Measurements from ENCODE around the gene PLPP1.

PLPP1 gene

DNA sequence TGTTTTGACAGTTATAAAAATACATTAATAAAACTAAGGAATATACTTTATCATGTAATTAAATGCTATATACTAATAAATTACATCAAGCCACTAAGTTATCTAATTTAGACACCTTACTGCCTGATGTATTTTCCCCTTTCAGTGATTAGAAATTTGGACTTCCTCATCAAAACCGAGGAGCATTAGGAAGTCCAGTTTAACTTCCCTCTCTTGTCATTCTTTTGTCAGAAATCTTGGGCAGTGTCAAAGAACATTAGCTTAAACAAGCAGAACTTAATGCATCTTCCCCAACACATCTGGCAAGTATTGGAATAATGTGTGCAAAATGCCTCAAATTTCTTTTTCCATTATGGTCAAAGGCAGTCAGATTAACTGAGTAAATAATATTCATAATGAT lies 81.6 kb downstream of the PLPP1 start:
- in situ Hi-C loops (cut with HindIII; ENCODE audit: low sequenced_read_pairs) = no loop called here

DNA sequence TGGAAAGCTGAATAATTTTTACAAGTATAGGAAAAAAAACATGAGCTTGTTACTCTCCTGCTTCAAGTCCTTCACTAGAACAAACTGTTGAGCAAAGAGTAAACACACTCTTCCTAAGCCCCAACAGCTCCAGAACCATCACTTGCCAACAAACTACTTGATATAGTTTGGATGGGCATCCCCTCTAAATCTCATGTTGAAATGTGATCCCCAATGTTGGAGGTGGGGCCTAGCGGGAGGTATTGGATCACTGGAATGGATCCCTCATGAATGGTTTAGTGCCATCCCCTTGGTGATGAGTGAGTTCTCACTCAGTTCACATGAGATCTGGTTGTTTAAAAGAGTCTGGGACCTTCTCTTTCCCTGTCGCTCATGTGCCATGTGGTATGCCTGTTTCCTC lies 82.8 kb downstream of the PLPP1 start:
- in situ Hi-C loops (cut with HindIII; ENCODE audit: low sequenced_read_pairs) = no loop called here

DNA sequence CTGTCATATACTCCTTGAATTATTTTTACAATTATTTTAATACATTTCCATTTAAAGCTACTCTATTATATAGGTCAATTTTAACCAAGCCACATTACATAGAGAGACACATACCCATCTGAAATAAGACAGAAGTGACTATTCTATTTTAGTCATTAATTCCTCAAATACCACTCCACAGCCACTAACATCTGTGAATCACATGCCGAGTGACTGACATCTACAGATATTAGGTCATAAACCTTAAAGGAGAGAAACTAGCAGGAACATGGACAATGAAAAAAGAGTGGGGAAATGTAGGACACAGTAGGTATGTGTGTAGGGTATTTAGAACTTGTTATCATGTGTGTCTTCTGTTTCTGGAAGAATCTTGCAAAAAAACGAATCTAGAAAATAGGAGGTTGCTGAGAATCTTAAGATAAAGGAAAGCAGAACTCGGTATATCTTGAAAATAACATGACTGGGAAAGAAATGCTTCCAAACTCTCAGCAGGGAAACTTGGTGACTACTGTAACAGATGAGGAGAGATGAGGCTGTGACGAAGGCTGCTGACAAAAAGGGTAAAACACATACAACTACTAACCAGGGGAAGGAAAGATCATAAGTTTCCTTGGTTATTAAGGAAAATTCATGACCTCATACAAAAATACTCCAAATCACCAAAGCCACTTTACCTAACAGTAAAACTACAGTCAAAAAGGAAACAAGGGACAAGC lies 84.6 kb downstream of the PLPP1 start:
- in situ Hi-C loops (cut with HindIII; ENCODE audit: low sequenced_read_pairs) = no loop called here

DNA sequence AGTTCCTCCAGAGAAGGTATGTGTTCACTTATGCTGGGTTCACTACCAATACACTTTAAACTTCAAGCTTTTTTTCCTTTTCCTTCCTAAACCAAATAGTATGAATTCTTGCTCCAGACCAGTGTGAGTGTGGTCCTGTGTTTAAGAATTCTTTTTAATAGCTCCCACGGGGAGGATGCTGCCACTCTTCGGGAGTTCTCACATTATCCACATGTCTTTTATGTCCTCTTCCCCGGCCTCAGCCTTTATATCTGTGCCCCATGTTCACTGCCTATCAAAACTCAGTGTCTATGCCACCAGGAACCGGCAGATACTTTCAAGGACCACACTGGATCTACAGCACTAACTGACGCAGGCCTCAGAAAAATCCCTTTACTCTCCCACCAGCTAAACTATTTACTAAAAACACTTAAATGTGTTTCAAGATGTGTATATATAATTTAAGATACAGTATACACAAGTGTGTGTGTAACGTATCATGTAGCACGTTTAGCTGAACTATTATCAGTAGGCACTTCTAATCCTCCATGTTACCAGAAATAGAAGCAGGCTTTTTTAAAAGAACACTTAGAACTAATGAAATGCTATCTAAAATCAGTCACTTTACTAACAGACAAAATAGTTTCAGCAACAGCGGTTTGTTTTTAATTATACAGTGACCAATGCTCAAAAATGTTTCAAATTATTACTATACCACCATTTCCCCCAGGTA lies 88.0 kb downstream of the PLPP1 start:
- in situ Hi-C loops (cut with HindIII; ENCODE audit: low sequenced_read_pairs) = no loop called here

DNA sequence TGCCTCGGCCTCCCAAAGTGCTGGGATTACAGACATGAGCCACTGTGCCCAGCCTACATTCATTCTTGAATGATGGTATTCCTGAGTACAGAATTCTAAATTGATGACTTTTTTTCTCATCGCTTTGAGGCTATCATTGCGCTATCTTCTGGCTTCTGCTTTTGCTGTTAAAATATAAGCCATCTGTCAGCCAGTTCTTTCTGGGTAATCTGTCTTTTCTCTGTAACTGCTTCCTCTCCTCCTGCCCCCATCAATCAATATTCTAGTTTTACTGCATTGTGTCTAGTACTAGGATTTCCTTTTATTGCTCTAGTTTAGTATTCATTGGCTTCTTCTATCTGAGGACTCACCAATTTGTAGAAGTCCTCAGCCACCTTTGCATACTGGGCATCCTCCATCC lies 89.0 kb downstream of the PLPP1 start:
- in situ Hi-C loops (cut with HindIII; ENCODE audit: low sequenced_read_pairs) = no loop called here

DNA sequence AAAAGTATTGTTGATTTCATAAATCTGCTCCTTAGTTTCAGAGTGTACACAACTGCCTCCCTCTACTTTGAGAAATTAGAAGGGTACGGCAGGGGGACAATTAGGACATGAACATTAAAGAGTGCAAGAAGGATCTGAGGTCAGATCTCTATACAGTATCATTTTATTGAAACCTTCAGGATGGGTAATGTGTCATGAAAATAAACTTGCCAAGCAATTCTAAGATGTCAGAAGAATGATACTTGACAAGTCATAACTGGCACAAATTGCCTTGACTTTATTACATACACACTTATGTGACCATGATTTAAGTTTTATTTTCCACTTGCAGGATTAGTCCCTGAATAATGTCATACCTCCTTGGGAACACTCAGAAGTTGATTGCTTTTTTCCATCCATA lies 92.8 kb downstream of the PLPP1 start:
- in situ Hi-C loops (cut with HindIII; ENCODE audit: low sequenced_read_pairs) = no loop called here

DNA sequence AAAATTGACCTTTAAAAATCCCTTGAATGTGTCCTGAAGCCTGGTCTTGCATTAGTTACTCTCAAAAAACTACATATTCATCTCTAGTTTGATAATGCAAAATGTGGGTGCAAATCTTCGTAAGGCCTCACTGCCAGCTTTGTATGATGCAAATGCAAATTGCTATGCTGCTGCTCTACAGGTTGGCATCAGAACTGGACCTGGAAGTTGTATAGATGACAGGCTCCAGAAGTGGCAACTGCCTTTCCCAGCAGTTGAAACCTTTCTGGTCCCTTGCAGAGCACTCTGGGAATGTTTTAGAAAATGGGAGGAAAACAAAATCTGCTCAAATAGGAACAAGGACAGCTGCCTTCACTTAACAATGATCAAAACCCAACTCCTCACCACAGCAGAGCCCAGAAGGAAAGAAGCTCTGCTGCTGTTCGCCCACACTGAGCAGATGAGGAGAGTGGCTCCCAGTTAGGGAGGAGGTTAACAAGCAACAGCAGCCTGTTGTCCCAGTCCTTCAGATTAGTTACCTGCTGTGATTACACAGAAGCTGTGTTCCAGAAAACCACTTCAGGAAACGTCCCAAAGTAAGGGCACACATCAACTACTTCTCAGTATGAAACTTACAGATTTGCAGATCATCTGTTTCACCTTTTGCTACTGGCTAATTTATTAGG lies 93.5 kb downstream of the PLPP1 start:
- in situ Hi-C loops (cut with HindIII; ENCODE audit: low sequenced_read_pairs) = no loop called here

DNA sequence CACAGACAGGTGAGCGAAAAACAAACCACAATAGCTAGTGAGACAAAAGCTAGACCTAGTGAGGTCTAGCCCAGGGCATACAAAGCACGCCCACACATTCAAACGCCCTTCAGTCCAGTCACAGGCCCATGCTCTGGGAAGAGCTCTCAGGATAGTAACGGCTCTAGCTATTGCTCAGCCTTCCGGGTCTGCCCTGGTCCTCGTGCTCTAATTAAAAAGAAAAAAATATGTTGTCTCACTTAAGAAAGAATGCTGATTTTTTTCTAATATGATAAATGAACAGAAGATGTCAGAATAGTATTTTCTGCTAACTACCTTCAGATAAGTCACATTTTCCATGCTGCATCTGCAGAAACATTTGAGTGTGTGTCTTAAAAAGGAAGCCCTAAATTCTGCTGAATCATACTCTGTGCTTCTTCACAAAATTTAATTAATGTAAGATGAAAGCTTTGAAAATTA lies 94.5 kb downstream of the PLPP1 start:
- in situ Hi-C loops (cut with HindIII; ENCODE audit: low sequenced_read_pairs) = no loop called here

DNA sequence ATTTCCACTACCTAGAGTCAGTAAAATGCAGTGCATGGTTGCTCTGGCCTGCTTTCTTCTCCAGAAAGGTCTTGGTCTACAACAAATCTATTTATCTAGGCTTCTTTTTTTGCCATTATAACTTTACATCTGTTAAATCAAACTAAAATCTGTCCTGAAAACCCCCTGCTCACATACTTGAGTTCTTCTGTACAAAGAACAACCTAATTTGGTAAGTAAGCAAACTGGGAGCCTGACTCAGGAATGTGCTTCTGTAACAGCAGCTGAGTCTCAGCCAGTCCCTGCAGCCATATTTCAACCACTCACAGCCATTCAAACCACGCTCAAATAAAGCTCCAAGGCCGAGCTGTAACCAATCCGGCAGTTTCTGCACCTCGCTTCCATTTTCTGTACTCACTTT lies 95.8 kb downstream of the PLPP1 start:
- in situ Hi-C loops (cut with HindIII; ENCODE audit: low sequenced_read_pairs) = no loop called here

DNA sequence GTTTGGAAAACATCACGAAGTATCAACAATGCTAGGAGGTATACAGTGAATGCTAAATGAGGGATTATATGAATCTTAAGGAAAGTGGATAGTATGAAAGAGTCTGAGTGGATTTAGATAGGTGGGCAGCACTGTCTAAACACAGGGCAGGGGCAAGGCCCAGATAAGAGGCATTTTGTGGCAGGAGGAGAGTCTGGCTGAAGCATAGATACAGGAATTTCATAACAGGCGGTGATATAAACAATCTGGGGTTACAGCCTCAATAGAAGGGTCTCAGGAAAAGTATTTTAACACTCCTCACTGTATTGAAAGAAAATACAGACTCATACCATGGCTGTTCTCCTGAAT lies 96.9 kb downstream of the PLPP1 start:
- in situ Hi-C loops (cut with HindIII; ENCODE audit: low sequenced_read_pairs) = no loop called here

DNA sequence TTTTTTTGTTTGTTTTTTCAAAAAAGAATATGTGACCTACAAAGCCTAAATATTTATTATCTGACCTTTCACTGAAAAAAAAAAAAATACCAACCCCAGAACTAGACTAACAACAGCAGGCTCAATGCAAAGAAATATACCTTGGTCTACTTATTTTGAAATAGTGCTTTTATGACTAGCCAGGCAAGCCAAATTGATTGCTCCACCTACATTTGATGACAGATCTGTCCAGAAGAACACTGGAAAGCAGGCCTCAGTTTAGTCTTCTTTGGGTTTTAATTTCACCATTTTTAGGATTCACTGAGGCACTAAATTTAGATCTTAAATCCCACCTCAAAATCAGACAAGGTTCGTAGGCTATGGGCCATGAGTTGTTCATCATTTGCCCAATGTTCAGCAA lies 97.3 kb downstream of the PLPP1 start:
- in situ Hi-C loops (cut with HindIII; ENCODE audit: low sequenced_read_pairs) = no loop called here

DNA sequence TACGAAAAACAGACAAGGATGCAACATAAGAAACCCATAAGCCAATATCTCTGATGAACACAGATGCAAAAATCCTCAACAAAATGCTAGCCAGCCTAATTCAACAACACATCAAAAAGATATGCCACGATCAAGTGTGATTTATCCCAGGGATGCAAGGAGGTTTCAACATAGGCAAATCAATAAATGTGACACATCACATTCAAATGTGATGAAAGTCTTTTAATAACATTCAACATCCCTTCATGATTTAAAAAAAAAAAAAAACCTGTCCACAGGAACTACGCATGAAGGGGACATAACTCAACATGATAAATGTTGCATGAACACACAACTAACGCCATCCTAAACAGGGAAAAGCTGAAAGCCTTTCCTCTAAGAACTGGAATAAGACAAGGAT lies 102.2 kb downstream of the PLPP1 start:
- in situ Hi-C loops (cut with HindIII; ENCODE audit: low sequenced_read_pairs) = no loop called here

DNA sequence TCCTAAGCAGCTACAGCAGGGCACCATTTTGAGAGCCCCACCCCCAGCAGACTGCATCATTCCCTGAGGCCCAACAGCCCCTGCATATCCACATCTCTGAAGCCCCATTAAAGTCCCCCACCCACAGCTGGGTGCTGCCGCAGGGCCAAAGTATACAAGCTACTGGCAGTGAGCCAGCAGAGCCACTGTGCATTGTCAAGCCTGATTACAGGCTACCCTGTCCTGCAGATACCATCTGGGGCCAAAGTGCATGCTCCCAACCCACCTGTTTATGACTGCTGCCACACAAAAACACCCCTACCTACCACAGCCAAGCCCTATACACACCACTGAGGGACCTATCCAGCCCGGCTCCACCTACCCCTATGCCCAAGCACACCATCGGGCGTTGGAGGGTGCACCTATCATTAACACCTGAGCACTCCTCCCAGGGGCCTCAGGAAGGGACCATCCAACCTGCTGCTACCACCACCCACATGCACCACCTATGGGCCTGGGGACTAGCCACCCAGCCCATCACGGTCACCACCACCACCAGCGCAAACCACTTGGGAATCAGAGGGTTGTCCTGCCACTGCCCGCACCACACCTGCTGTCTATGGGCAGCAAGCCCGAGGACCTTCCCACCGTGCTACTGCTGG lies 105.0 kb downstream of the PLPP1 start:
- in situ Hi-C loops (cut with HindIII; ENCODE audit: low sequenced_read_pairs) = no loop called here

DNA sequence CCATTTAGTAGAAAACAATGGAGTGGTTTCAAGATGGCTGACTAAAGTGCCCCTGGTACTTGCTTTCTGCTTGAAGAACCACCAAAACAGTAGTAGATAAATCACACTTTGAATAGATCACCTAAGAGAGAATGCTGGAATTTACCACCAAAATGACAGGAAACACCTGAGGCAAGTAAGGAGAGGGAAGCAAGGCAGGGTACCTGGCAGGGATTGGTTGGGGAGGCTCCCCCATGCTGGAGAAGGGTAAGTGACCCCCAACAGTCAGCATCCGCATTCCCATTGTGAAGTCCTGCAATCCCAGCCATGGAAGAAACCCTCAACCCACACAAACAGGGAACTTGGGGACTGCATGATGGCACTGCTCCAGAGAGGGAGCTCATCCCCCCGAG lies 105.5 kb downstream of the PLPP1 start:
- in situ Hi-C loops (cut with HindIII; ENCODE audit: low sequenced_read_pairs) = no loop called here

DNA sequence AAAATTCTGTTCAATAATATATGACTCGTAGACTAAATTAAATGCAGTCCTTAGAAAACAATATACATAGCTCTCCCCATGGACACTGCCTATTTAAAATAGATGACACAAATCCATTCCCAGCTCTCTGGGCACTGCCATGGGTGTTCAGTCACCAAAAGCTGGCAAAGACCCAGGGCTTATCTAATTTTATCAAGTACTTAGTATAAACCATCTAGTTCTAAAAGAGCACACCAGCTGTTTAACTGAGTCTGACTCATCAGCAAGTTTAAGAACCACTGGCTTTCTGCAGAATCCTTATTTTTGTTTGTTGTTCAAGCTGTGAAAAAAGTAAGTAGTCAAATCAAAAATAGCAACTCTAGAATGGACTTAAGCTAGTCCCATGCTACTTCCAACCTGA lies 107.6 kb downstream of the PLPP1 start:
- in situ Hi-C loops (cut with HindIII; ENCODE audit: low sequenced_read_pairs) = no loop called here

DNA sequence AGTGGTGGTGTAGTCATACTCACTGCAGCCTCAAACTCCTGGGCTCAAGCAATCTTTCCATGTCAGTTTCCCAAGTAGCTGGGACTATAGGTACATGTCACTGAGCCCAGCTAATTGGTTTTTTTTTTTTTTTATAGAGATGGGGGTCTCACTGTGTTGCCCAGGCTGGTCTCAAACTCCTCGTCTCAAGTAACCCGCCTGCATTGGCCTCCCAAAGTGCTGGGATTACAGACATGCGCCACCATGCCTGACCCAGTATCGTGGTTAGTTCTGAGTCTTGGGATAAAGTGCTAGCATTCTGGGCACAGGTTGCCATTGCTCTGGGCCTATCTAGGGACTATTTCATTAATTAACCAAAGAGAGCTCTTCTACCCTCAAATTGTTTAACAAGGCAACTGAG lies 108.3 kb downstream of the PLPP1 start:
- in situ Hi-C loops (cut with HindIII; ENCODE audit: low sequenced_read_pairs) = no loop called here

DNA sequence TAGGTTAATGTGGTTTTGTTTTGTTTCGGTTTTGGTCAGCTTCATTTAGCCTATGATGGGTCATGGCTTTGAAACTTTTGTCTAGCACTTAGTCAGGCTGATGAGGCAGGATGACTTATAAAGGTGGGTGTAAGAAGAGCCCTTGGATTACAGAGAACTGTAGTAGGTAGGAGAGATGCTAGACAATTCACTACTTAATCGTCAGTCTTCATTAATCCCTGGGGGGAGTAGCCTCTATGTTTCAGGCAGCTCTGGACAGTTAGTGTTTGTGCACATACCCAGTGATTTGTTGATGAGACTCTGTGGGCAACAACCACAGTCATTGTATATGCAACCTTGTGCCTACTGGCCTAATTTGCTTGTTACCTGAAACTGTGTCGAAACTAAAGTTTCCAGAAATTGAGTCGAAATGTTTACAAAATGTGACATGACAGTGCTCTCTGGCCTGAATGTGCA lies 113.7 kb downstream of the PLPP1 start:
- in situ Hi-C loops (cut with HindIII; ENCODE audit: low sequenced_read_pairs) = no loop called here

DNA sequence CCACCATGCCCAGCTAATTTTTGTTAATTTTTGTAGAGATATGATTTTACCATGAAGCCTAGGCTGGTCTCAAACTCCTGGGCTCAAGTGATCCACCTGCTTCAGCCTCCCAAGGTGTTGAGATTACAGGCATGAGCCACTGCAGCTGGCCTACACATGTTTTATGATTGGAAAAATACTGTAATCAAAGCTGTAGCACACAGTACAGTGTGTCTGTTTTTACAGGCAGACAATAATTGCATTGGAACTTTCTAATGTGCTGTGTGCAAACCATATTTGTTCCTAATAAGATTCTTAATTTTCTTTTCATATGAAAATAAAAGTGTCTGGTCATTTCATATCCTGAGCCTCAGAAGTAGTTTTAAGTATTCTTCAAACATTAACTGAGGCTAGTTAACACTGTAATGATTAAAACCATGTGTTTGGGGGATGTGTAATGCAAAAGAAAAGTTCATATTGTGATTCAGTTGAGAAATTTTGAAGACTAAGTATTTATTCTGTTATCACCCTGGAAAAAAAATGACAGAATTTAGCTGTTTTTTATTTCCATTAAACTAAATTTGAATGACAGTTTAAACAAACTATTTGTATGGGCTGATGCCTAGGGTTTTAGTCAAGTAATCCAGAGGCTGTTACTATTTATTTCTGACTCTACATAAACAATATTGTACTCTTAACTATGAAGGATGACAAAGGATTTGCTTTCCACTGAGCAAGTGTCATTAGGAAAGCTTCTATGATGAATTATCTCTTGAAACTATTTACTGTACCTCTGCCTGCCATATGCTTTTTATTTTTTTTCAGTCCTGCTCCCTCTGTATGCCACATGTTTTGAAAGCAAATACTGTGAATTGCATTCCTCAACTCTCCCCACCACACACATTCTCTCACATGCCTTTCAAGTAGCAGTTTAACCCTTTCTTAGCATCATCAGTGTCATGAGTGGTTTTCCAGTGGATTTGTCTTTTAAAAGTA lies 115.5 kb downstream of the PLPP1 start:
- in situ Hi-C loops (cut with HindIII; ENCODE audit: low sequenced_read_pairs) = no loop called here

DNA sequence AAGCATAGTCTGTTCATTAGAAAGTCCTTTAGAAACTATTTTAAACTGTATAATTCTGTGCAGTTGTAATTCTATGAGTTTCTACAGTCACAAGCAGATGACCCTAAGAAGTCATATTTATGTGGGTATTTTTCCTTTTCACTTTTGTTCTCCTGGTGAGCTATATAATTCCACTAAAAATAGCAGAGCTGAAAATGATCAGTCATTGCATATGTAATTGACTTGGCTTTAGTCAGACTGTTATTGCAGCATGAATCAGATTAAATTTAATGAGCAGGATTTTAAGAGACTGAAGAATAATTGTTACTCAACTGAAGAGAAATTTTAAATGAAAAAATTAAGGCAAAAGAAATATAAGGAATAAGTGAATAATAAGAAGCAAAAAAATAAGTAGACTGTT lies 118.5 kb downstream of the PLPP1 start:
- in situ Hi-C loops (cut with HindIII; ENCODE audit: low sequenced_read_pairs) = no loop called here

DNA sequence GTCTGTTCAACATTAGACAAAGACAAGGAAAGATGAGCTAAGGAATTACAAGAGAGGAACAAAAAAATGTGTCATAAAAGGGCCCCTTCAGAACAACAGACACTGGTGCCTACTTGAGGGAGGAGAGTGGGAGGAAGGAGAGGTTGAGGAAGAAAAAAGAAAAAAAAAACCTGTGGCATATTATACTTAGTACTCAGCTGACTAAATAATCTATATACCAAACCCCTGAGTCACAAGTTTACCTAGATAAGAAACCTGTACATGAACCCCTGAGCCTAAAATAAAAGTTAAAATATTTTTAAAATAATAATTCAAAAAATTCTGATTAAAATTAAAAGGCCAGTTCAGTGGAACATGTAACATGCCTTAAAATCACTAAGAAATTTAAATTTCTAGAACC lies 119.7 kb downstream of the PLPP1 start:
- in situ Hi-C loops (cut with HindIII; ENCODE audit: low sequenced_read_pairs) = no loop called here

DNA sequence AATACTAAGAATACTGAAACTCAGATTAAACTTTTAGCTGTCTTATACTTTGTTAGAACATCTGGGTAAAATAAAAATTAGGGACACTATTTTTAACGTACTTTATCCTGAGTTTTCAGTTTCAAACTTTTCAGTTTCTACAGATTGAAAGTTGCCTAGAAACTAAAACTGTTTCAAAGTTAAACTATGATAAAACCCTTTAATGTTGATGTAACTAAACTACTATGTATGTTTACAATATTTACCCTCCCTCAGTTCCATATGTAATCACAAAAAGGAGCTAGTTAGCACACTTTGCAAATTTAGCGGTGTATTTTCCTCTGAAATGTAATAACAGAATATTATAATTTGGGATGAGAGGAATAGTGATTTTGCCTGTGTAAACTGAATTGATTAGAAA lies 121.1 kb downstream of the PLPP1 start:
- in situ Hi-C loops (cut with HindIII; ENCODE audit: low sequenced_read_pairs) = no loop called here
